A549 (cell line): ENCODE data around the gene MZT2A.
"Not testable (repeated sequence)": the region's sequence is repeated elsewhere in the genome, so short reads cannot be mapped to it uniquely, and the experiment has no call there.

ENCODE experiments used
- CEBPB ChIP-seq, 2 experiments: fragments of >200 bp in 1 of 2; sonication (Bioruptor Twin) in 1 of 2; formaldehyde crosslinking in 1 of 2; IDR thresholded peaks; 2 replicates each; pipeline ENCODE4 v1.6.1; 2012 to 2016
- MAFK ChIP-seq: fragments of 450-650 bp; IDR thresholded peaks from 2 replicates; pipeline ENCODE4 v1.6.1; 2014; ENCODE audit not compliant: partially characterized antibody
- MYC ChIP-seq: IDR thresholded peaks from 2 replicates; pipeline ENCODE4 v1.6.1; 2012; ENCODE audit warnings: mild to moderate bottlenecking, inconsistent platforms, low read length, improper control_type of control experiment, borderline replicate concordance
- POLR2A ChIP-seq: IDR thresholded peaks from 2 replicates; pipeline ENCODE4 v1.6.1; 2012; ENCODE audit warnings: mild to moderate bottlenecking, low read length
- ZNF302 ChIP-seq: fragments of 250-450 bp; sonication (Bioruptor Pico); IDR thresholded peaks from 2 replicates; pipeline ENCODE4 v1.9.0; 2021; ENCODE audit warnings: inconsistent platforms, mild to moderate bottlenecking, moderate library complexity
- TF ChIP-seq, protein P1 (sequence below): fragments of 200-600 bp; sonication (generic); IDR thresholded peaks from 2 replicates; pipeline ENCODE4 v1.6.1; 2016; ENCODE audit warnings: antibody characterized with exemption, mild to moderate bottlenecking, moderate library complexity
- TF ChIP-seq, protein P2 (sequence below): fragments of >200 bp; sonication (Bioruptor Twin); formaldehyde crosslinking; IDR thresholded peaks from 3 replicates; pipeline ENCODE4 v1.5.1; 2016
- TF ChIP-seq, protein P3 (sequence below): fragments of 250-450 bp; sonication (Bioruptor Pico); IDR thresholded peaks from 2 replicates; pipeline ENCODE4 v1.5.0; 2021; ENCODE audit warnings: mild to moderate bottlenecking, moderate library complexity, borderline replicate concordance
- TF ChIP-seq, protein P4 (sequence below): IDR thresholded peaks from 2 replicates; pipeline ENCODE4 v1.6.1; 2012
- TF ChIP-seq, protein P5 (sequence below): fragments of 150-350 bp; IDR thresholded peaks from 2 replicates; pipeline ENCODE4 v1.6.1; 2014; ENCODE audit warnings: low read depth, mild to moderate bottlenecking, low read length

DNA sequence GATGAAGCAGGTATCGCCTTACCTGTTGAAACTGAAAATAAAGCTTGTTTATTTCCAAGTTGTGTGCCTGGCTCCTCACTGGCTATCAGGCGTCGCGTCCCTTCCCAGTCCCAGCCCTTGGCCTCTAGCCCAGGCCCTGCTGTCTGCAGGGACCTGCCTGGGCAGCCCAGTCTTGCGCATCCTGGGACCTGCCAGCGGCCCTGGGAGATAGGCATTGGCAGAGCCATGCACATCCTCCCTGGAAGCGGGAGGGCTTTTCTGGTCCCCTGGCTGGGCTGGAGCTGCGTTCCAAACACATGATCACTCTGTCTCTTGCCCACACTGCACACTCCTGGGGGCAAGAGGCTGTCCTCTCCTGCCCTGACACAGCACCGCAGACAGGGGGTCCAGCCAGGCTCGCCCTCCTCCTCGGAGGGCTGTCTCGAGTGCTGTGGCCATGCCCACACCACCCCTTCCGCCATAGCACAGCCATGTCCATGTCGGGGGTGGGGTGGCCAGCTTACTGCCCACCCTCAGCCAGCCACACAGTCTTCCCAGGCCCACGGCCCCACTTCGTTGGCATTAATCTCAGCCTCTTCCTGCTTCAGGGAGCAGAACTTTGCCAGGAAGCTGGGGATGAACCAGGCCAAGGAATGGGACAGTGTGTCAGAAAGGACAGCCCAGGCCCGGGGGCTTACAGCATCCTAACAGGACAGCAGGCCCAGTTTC is 41.6 kb upstream of the MZT2A start:
- TF ChIP-seq MAFK; CEBPB (IDR thresholded peaks at IDR 0.05); POLR2A; ZNF302 (CRISPR knock-in tag); MYC: not testable (repeated sequence)
- TF ChIP-seq, protein P1, sequence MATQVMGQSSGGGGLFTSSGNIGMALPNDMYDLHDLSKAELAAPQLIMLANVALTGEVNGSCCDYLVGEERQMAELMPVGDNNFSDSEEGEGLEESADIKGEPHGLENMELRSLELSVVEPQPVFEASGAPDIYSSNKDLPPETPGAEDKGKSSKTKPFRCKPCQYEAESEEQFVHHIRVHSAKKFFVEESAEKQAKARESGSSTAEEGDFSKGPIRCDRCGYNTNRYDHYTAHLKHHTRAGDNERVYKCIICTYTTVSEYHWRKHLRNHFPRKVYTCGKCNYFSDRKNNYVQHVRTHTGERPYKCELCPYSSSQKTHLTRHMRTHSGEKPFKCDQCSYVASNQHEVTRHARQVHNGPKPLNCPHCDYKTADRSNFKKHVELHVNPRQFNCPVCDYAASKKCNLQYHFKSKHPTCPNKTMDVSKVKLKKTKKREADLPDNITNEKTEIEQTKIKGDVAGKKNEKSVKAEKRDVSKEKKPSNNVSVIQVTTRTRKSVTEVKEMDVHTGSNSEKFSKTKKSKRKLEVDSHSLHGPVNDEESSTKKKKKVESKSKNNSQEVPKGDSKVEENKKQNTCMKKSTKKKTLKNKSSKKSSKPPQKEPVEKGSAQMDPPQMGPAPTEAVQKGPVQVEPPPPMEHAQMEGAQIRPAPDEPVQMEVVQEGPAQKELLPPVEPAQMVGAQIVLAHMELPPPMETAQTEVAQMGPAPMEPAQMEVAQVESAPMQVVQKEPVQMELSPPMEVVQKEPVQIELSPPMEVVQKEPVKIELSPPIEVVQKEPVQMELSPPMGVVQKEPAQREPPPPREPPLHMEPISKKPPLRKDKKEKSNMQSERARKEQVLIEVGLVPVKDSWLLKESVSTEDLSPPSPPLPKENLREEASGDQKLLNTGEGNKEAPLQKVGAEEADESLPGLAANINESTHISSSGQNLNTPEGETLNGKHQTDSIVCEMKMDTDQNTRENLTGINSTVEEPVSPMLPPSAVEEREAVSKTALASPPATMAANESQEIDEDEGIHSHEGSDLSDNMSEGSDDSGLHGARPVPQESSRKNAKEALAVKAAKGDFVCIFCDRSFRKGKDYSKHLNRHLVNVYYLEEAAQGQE: not testable (repeated sequence)
- TF ChIP-seq, protein P2, sequence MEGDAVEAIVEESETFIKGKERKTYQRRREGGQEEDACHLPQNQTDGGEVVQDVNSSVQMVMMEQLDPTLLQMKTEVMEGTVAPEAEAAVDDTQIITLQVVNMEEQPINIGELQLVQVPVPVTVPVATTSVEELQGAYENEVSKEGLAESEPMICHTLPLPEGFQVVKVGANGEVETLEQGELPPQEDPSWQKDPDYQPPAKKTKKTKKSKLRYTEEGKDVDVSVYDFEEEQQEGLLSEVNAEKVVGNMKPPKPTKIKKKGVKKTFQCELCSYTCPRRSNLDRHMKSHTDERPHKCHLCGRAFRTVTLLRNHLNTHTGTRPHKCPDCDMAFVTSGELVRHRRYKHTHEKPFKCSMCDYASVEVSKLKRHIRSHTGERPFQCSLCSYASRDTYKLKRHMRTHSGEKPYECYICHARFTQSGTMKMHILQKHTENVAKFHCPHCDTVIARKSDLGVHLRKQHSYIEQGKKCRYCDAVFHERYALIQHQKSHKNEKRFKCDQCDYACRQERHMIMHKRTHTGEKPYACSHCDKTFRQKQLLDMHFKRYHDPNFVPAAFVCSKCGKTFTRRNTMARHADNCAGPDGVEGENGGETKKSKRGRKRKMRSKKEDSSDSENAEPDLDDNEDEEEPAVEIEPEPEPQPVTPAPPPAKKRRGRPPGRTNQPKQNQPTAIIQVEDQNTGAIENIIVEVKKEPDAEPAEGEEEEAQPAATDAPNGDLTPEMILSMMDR: not testable (repeated sequence)
- TF ChIP-seq, protein P3, sequence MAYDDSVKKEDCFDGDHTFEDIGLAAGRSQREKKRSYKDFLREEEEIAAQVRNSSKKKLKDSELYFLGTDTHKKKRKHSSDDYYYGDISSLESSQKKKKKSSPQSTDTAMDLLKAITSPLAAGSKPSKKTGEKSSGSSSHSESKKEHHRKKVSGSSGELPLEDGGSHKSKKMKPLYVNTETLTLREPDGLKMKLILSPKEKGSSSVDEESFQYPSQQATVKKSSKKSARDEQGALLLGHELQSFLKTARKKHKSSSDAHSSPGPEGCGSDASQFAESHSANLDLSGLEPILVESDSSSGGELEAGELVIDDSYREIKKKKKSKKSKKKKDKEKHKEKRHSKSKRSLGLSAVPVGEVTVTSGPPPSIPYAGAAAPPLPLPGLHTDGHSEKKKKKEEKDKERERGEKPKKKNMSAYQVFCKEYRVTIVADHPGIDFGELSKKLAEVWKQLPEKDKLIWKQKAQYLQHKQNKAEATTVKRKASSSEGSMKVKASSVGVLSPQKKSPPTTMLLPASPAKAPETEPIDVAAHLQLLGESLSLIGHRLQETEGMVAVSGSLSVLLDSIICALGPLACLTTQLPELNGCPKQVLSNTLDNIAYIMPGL (CRISPR knock-in tag): not testable (repeated sequence)
- TF ChIP-seq, protein P4, sequence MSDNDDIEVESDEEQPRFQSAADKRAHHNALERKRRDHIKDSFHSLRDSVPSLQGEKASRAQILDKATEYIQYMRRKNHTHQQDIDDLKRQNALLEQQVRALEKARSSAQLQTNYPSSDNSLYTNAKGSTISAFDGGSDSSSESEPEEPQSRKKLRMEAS: not testable (repeated sequence)
- TF ChIP-seq, protein P5, sequence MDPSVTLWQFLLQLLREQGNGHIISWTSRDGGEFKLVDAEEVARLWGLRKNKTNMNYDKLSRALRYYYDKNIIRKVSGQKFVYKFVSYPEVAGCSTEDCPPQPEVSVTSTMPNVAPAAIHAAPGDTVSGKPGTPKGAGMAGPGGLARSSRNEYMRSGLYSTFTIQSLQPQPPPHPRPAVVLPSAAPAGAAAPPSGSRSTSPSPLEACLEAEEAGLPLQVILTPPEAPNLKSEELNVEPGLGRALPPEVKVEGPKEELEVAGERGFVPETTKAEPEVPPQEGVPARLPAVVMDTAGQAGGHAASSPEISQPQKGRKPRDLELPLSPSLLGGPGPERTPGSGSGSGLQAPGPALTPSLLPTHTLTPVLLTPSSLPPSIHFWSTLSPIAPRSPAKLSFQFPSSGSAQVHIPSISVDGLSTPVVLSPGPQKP: not testable (repeated sequence)
